HG02763 (cell line): ENCODE data around the gene HDAC1.
"Not testable (repeated sequence)": the region's sequence is repeated elsewhere in the genome, so short reads cannot be mapped to it uniquely, and the experiment has no call there.

Source experiments
- ATAC-seq: cut with Tn5 transposase; IDR thresholded peaks from one replicate; pipeline ENCODE4 v1.9.1; 2021; ENCODE audit warnings: mild to moderate bottlenecking, moderate library complexity; ENCODE audit not compliant: unreplicated experiment

Gene HDAC1

DNA sequence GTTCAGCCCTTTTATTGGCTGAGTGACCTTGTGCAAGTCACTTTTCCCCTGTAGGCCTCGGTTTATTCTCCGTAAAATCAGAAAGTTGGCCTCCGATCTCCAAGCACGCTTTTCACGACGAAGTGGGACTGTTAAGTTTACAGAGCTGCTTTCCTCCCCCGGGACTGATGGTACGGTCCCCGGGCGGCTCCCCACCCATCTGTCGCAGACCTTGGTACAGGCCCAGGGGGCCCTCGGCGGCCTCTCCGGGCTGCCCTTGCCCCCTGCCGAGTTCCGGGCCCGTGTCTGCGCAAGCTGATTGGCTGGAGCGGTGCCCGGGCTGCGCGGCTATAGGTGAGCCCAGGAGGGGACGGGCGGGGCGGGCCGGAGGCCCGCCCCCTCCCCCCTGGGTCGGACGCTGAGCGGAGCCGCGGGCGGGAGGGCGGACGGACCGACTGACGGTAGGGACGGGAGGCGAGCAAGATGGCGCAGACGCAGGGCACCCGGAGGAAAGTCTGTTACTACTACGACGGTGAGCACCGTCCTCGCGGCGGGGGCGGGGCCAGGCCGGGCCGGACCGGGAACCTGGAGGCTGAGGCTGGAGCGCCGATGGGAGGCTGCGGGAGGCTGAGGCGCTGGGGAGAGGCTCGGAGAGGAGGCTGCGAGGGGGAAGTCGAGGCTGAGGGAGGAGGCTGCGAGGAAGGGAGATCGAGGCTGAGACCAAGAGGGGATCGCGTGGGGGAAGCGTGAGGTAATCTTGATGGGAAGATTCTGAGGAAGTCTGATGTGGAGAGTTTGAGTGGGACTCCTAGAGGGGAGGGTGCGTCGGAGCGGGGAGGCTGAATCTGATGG, at the start of gene HDAC1:
TSS of gene HDAC1 (plus strand) at position 376 of the 831 bp plus-strand sequence. CDS start at position 463, 87 bp downstream.
- peak; percentile 97 for ATAC-seq

DNA sequence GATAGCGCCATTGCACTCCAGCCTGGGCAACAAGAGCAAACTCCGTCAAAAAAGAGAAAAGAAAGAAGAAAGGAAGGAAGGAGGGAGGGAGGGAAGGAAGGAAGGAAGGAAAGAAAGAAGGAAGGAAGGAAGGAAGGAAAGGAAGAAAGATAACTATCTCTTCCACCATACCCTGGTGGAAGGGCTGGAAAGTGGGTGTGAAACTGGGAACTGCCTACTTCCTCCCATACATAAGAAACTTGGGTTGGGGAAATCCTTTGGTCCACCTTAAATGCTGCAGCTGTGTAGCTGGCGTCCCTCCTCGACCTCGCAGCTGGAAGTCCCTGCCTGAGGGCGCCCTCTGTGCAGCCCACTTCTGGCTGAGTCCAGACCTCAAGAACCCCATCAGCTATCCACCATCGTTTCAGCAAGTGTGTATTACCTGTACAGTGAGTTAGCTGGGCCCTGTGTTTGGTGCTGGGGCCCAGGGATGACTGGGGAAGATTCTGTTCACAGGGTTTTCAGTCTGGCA, 49.5 kb upstream of the HDAC1 start:
- ATAC-seq = no peak

DNA sequence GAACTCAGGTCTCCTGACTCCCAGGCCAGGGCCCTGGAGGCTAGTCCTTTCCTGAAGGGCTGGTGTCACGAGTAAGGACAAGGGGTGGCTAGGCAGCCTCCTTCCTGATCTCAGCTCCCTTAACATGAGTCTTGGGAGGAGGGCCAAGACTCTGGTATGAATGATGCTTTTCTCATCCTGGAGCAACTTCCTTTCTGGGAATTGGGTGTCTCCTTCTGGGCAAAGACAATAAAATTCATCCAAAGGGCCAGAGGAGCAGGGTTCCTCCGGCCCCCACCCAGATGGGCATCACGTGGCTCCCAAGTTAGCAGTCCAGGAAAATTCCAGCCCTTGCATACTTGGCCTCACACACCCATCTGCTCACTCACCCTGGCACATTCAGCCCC, 45.0 kb upstream of the HDAC1 start, which contains the start of gene FAM167B:
TSS of gene FAM167B (plus strand) at position 335 of the 386 bp plus-strand sequence. CDS start 200 bp downstream, outside the sequence.
- no peak for ATAC-seq

DNA sequence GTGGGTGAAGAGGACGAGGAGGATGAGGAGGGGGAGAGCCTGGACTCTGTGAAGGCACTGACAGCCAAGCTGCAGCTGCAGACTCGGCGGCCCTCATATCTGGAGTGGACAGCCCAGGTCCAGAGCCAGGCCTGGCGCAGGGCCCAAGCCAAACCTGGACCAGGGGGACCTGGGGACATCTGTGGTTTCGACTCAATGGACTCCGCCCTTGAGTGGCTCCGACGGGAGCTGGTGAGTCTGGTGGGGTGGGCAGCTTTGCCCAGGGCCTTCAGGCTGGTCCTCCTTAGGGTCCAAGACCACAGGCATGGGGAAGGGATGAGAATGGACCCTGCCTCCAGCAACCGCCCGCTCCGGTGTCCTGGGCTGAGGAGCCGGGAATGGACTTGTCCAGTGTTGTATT, 44.4 kb upstream of the HDAC1 start:
- ATAC-seq = no peak

- ATAC-seq = no peak
Measured at GRCh38 chr1:32247983-32248889, 43.6 kb upstream of the HDAC1 start.

DNA sequence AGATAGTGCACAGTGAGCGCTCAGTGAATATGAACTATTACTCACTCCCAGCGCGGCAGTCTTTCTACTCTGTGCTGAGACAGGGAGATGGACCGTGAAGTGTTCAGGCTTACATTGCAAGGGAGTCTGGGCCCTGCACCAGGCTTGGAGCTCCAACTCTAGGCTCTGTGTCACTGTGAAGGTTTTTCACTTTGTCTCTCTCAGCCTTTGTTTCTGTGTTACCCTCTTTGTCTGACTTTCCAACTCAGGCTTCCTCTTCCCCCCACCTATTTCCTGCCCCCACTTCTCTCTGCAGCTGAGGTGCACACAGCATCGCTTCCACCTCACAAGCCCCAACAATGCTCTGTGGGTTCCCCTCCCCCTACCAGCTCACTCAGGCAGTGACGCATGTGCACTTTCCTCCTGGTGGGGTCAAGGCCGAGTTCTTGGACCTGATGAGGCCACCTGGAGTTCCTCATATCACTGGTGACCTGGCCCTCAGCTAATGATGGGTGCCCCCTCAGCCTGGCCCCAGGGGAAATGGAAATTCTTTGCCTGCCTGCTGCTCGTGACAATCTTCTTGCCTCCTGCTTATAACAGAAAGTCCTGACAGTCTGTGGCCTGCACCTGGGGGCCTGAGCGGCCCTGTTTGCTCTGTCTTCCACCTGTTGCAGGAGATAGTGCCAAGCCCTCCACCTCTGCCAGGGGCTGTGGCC, 41.9 kb upstream of the HDAC1 start:
- ATAC-seq = peak; percentile 62

GRCh38 chr1:32250893-32251716, 40.8 kb upstream of the HDAC1 start, which contains the start of gene LCK:
Gene LCK (plus strand): TSS chr1:32251265. CDS start chr1:32274330, 23,065 bp downstream.
- no peak for ATAC-seq

- ATAC-seq = no peak
Measured at GRCh38 chr1:32255072-32256071, 36.5 kb upstream of the HDAC1 start.

DNA sequence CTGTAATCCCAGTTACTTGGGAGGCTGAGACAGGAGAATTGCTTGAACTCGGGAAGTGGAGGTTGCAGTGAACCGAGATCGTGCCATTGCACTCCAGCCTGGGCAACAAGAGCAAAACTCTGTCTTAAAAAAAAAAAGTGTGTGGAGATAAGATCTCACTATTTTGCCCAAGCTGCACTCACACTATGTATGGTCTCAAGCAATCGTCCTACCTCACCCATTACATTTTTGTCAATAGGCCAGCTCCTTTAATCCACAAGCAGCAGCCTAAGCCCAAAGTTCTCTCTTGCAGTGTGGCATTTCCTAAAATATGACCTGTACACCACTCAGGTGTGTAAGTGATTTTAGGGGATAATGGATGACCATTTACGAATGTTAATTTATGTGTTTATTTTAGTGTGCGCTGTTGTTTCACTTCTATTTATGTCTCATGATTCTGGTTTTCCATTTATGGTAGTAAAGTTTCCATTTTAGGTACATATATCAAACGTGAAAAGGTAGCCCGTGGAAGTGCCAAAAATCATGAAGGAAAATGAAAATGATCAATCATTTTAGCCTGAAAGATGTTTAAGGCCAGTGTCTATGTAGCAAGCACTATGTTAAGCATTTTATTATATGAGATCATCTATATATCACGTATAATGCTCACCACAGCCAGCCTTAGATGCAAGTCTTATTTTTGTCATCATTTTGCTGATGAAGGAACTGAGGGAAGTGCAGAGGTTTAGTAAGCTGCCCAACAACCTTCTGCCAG, 35.2 kb upstream of the HDAC1 start:
- no peak for ATAC-seq

DNA sequence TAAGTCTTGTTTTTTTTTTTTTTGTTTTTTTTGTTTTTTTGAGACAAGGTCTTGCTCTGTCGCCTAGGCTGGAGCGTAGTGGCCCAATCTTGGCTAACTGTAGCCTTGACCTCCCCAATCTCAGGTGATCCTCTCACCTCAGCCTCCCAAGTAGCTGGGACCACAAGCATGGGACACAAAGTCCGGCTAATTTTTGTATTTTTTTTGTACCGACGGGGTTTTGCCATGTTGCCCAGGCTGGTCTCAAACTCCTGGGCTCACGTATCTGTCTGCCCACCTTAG, 34.7 kb upstream of the HDAC1 start:
- ATAC-seq = no peak

DNA sequence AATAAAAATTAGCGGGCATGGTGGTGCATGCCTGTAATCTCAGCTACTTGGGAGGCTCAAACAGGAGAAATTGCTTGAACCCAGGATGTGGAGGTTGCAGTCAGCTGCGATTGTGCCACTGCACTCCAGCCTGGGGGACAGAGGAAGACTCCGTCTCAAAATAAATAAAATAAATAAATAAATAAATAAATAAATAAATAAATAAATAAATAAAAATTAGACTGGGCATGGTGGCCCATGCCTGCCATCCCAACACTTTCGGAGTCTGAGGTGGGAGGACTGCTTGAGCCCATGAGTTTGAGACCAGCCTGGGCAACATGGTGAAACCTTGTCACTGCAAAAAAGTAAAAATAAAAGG, 28.7 kb upstream of the HDAC1 start:
- ATAC-seq = not testable (repeated sequence)

GRCh38 chr1:32263744-32264143, 28.1 kb upstream of the HDAC1 start:
- ATAC-seq = no peak

GRCh38 chr1:32265846-32266245, 26.0 kb upstream of the HDAC1 start:
- no peak for ATAC-seq

GRCh38 chr1:32266921-32267591, 24.8 kb upstream of the HDAC1 start:
- no peak for ATAC-seq

DNA sequence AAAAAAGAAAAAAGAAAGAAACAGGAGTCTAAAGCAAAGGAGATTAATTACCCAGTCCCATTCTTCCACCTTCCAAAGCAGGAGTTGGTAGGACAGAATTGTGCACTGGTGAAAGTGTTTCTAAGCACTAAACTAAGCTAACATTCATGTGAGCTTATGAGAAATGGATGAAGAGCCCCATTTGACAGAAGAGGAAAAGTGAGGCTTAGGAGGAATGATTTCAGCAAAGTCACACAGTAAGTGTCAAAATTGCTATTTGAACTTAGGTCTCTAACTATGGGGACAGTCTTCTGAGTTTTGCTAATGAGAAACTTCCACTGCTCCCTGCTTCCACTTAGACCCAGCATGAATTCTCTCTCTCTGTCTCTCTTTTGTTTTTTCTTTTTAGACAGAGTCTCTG, 22.1 kb upstream of the HDAC1 start:
- no peak for ATAC-seq

DNA sequence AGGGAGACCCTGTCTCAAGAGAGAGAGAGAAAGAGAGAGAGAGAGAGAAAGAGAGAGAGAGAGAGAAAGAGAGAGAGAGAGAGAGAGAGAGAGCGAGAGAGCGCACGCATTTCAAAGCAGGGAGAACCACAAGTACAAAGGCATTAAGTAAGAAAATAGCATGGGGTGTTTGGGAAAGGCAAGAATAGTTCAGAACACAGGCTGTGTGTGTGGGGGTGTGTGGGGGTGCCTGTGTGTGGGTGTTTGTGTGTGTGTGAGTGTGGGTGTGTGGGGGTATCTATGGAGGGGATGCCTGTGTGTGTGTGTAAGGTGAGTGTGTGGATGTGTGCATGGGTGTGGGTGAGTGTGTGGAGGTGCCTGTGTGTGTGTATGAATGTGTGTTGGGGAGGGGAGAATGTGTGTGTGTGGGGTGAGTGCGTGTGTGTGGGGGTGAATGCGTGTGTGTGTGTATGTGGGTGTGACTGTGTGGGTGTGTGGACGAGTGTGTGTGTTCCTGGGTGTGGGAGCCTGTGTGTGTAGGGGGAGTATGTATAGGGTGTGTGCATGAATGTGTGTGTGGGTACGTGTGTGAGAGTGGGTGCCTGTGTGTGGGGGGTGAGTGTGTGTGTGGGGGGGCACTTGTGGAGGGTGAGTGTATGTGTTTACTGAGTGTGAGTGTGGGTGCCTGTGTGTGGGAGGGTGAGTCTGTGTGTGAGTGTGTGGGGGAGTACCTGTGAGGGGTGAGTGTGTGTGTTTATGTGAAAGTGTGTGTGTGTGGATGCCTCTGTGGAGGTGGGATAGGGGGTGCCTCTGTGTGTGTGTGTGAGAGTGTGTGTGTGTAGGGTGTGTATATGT, 19.1 kb upstream of the HDAC1 start:
- ATAC-seq = no peak
